Measurements from ENCODE around the gene VPS13C. TPM values are rescaled to one million over a fixed set of nuclear protein-coding genes. Genes with fewer than 3 reads are reported as not detected.

VPS13C gene
- total and polyA plus RNA-seq, 2 experiments from 2014 or later = 10.2 to 20.5 TPM

- H3K9me2 ChIP-seq (ENCODE audit: insufficient read depth) = no peaks in the 10 kb centered on the region
- H3K4me1 ChIP-seq (ENCODE audit: insufficient read depth) = 0 out of 2 replicates have a peak, but pooled peaks cover 3% of the 10 kb centered on the region
- H3K9me3 Mint-ChIP-seq = no peaks in the 10 kb centered on the region
- TF ChIP-seq EZH2phosphoT487 (IDR thresholded peaks at IDR 0.05; ENCODE audit: unreplicated experiment) (no peak), NANOG (IDR thresholded peaks at IDR 0.05; ENCODE audit: borderline replicate concordance) (no peak), CTCF (conservative IDR thresholded peaks at IDR 0.05; ENCODE audit: low read depth in 2 of 2) (no peak), ETS1 (IDR thresholded peaks at IDR 0.05) (no peak), JUNB (IDR thresholded peaks at IDR 0.05; ENCODE audit: unreplicated experiment) (no peak), REST (IDR thresholded peaks at IDR 0.05; ENCODE audit: unreplicated experiment) (no peak), ZNF331 (CRISPR knock-in tag; IDR thresholded peaks at IDR 0.05; ENCODE audit: low read depth) (no peak), CREB1 (CRISPR knock-in tag; IDR thresholded peaks at IDR 0.05; ENCODE audit: low read depth) (no peak), POLR2AphosphoS5 (IDR thresholded peaks at IDR 0.05; ENCODE audit: low read depth) (no peak), ZNF114 (CRISPR knock-in tag; IDR thresholded peaks at IDR 0.05) (no peak), ZNF462 (CRISPR knock-in tag; IDR thresholded peaks at IDR 0.05) (no peak), EZH2 (IDR thresholded peaks at IDR 0.05; ENCODE audit: low read depth, unreplicated experiment) (no peak)
- H3K4me1 Mint-ChIP-seq = peaks cover 10% of the 10 kb centered on the region
- H3K36me3 ChIP-seq (ENCODE audit: insufficient read depth) = no peaks in the 10 kb centered on the region
- no peaks in the 10 kb centered on the region for H4K20me1 ChIP-seq (replicated peaks; ENCODE audit: insufficient read depth)
- H2AFZ ChIP-seq = no peak overlapping the region
- no peaks in the 10 kb centered on the region for H3K27me3 Mint-ChIP-seq (ENCODE audit: insufficient read depth, low read depth, poor library complexity)
- H3K27ac ChIP-seq (ENCODE audit: low read depth) = no peak overlapping the region
- no peak overlapping the region for H3K4me3 ChIP-seq
- no peak overlapping the region for H3K4me2 ChIP-seq
- H3K27me3 ChIP-seq (ENCODE audit: insufficient read depth) = no peaks in the 10 kb centered on the region
- no peaks in the 10 kb centered on the region for H3K79me2 ChIP-seq (replicated peaks; ENCODE audit: insufficient read depth)
- H3F3A ChIP-seq (replicated peaks; ENCODE audit: low read depth) = no peaks in the 10 kb centered on the region
- ATAC-seq (no peak), DNase-seq (ENCODE audit: low spot score) (no peak)
- H3K36me3 Mint-ChIP-seq (ENCODE audit: low read depth) = no peaks in the 10 kb centered on the region
- H3K27ac Mint-ChIP-seq = no peak overlapping the region
- H3K4me3 Mint-ChIP-seq = no peak overlapping the region
Observed at GRCh38 chr15:61811952-61812351, 248.3 kb downstream of the VPS13C start.

Data from GM23338 (cell line).